HCT116 (cell line): Measurements from ENCODE around the gene SMPX.

Experiments used
- ATF3 ChIP-seq: IDR thresholded peaks from 2 replicates; pipeline ENCODE4 v1.6.1; 2012
- CTCF ChIP-seq, 3 experiments: fragments of 200-600 bp in 1 of 3; sonication (generic) in 1 of 3; IDR thresholded peaks in 2 of 3; conservative IDR thresholded peaks in 1 of 3; 2 replicates each; pipeline ENCODE4 v1.5.1; 2012 to 2017; ENCODE audit warnings: low read depth in 2 of 3, low read length in 2 of 3, antibody characterized with exemption in 1 of 3, borderline replicate concordance in 1 of 3, control low read depth in 1 of 3, mild to moderate bottlenecking in 1 of 3, mixed read lengths in 1 of 3, mixed run types in 1 of 3, moderate library complexity in 1 of 3; ENCODE audit not compliant: insufficient read depth in 1 of 3
- ELF1 ChIP-seq: IDR thresholded peaks from 2 replicates; pipeline ENCODE4 v1.6.1; 2012; ENCODE audit warnings: low read depth, borderline replicate concordance
- POLR2A ChIP-seq: IDR thresholded peaks from 2 replicates; pipeline ENCODE4 v1.7.0; 2011; ENCODE audit warnings: borderline replicate concordance; ENCODE audit not compliant: insufficient read depth, insufficient read length; ENCODE audit errors: extremely low read depth
- POLR2AphosphoS5 ChIP-seq: IDR thresholded peaks from 2 replicates; pipeline ENCODE4 v1.6.1; 2011; ENCODE audit warnings: mild to moderate bottlenecking, low read depth, low read length, moderate library complexity
- RAD21 ChIP-seq: IDR thresholded peaks from 2 replicates; pipeline ENCODE4 v1.6.1; 2012; ENCODE audit warnings: low read depth, mild to moderate bottlenecking
- REST ChIP-seq: IDR thresholded peaks from 2 replicates; pipeline ENCODE4 v1.6.1; 2012; ENCODE audit warnings: low read depth
- SP1 ChIP-seq: IDR thresholded peaks from 2 replicates; pipeline ENCODE4 v1.6.1; 2012; ENCODE audit warnings: low read depth
- SRF ChIP-seq: IDR thresholded peaks from 2 replicates; pipeline ENCODE4 v1.6.1; 2012; ENCODE audit warnings: low read depth
- ZNF274 ChIP-seq: fragments of 200-500 bp; sonication (Bioruptor generic); IDR thresholded peaks from 2 replicates; pipeline ENCODE4 v1.6.1; 2014; ENCODE audit warnings: mild to moderate bottlenecking, low read depth, low read length, inconsistent platforms

GRCh38 chrX:21738210-21738949 is 19.5 kb downstream of the SMPX start:
- TF ChIP-seq SRF (no peak), POLR2AphosphoS5 (no peak), CTCF (IDR thresholded peaks at IDR 0.05 in 2 of 3, conservative IDR thresholded peaks at IDR 0.05 in 1 of 3; ENCODE audit: borderline replicate concordance in 1 of 3, insufficient read depth in 1 of 3, low read depth in 2 of 3, low read length in 2 of 3) (no peak), POLR2A (no peak), SP1 (no peak), ZNF274 (no peak), ELF1 (no peak), RAD21 (no peak), REST (no peak), ATF3 (no peak)
